CD4-positive, alpha-beta T cell treated with Interferon gamma for 1 hour (primary cell): ENCODE results near the gene GRB2.
"Not testable (repeated sequence)": the region's sequence is repeated elsewhere in the genome, so short reads cannot be mapped to it uniquely, and the experiment has no call there.

Experiments used
- DNase-seq: peaks from one replicate; pipeline ENCODE4 v3.0.0-alpha.2; 2020

GRB2 gene

GRCh38 chr17:75315541-75316243, 89.8 kb downstream of the GRB2 start:
- DNase-seq = no peak

GRCh38 chr17:75313941-75314551, 91.4 kb downstream of the GRB2 start:
- peak; percentile 44 for DNase-seq

DNA sequence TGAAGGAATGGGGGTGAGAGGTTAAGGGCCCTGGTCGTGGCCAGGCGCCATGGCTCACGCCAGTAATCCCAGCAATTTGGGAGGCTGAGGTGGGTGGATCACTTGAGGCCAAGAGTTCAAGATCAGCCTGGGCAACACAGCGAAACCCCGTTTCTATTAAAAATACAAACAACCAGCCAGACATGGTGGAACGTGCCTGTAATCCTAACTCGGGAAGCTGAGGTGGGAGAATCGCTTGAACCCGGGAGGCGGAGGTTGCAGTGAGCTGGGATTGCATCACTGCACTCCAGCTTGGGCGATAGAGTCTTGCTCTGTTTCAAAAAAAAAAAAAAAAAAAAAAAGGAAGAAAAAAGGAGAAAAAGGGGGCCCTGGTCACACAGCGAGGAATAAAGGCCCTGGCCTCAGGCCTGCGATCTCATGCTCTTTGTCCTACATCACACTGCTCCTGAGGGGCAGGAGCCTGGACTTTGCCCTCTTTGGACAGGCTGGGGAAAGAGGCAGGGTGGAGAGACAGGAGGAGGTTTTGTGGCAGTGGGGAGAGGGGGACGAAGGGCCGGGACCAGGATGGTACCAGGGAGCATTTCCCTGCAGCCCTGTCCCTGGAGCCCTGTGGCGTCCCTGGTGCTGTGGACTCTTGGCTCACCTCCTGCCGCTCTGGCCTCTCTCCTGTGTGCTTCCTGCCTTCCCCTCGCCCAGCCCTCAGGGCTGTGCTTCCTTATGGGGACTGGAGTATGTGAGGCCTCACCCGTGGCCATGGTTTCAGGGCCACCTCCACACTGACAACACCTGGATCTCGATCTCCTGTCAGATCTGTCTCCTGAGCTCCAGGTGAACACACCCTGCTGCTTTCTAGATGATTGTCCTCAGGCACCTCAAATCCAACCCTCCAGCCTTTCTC, 96.5 kb downstream of the GRB2 start:
- no peak for DNase-seq

GRCh38 chr17:75307957-75308731, 97.3 kb downstream of the GRB2 start:
- DNase-seq = no peak

DNA sequence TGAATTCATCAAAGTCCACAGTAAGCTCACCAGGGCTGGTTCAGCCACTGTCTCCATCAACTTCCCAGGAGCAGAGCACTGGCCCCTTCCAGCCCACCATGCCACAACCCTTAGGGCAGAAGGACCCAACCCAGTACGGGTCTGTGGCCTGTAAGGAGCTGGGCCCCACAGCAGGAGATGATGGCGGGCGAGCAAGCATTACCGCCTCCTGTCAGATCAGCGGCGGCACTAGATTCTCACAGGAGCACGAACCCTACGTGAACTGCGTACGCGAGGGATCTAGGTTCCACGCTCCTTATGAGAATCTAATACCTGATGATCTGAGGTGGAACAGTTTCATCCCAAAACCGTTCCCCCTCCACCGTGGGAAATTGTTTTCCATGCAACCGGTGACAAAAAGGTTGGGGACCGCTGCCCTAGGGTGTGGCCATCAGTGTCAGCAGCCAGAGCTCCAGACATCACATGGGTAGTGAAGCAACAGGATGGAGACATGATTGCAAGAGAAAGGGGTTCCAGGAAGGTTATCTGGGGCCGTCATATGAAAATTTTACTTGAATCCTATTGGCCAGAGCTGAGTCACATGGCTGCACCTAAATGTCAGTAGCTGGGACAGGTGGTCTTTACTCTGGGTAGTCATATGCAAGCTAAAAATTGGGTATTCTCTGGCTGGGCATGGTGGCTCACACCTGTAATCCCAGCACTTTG, 103.8 kb downstream of the GRB2 start:
- DNase-seq = peak; percentile 56

DNA sequence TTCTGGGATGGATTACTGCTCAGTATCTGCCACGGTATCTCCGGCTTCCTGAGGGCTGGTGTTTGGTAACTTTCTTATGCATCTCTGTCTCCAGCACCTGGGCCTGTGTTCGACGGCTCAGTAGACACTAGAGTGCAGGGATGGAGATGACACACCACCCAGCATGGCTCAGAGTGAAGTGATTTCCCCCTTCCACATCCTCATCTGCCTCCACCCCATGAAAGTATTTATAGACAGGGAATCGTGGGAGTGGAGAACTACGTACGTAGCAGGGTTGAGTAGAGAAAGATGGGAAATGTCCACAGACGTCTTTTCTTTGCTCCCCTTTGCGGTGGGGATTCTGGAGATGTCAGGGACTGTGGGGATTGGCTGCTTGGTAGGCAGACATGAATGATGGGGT, 104.4 kb downstream of the GRB2 start:
- DNase-seq = no peak

- DNase-seq = no peak
These were observed 105.2 kb downstream of the GRB2 start for GRCh38 chr17:75300280-75300679.

DNA sequence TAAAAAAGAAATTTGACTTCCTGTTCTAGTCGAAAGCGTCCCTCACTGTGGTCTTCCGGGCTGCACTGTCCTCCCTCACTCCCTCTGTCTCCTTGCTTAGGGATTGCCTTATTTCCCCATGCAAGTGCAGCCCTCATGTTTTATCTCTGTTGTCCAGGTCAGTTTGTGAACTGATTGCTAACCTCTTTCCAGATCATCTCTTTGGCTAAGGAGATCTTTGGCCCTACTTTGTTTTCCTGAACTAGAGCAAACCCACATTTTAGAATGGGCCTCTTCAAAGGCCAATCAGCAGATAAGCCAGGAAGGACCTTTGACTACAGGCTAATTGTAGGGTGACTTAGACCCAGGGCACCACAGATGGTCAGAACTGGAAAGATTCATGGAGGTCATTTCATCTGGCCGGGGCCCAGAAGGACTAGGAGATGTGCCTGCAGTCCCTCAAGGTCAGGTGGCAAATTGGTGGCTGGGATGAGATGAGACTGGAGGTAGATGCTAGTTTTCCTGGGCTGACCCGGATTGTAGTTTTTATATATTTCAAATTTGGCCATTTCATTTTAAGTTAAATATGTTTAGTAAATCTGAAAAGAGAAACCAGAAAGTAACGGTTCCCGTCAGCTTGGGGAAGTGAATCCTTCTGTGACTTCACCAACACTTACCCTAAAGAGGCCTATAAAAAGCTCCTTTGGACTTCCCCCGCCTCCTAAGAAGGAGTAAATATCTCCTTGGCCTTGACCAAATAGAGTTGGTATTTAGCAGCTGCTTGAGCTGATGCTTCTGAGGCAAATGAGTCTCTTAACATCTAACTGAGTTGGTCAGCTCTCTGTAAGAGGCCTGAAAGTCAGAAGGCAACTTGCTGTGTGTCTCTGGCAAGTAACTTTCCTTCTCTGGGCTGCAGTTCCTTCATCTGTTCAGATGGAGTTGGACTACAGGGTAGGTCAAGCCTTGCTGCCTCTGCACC, 110.0 kb downstream of the GRB2 start:
- peak; percentile 45 for DNase-seq

GRCh38 chr17:75292810-75293448, 112.5 kb downstream of the GRB2 start:
- DNase-seq = peak; percentile 29

DNA sequence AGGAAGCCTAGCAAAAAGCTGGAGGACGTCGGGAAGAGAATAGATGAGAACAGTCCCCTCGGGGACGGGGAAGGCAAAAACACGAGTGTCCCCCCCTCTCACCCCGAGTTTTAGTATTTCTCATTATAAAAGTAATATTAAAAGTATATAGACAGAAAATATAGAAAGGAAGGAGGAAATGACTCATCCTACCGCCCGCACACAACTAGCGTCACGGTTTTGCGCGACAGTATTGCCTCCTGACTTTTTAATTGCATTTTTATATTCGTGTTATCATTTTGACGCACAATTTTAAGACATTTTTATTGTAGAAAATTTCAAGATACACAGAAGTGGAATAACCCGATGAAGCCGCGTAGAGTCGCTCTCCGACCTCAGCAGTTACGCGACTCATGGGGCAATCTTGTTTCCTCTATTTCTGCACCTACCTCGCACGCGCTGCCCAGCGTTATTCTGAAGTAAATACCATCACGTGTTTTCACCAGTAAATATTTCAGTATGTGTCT, 115.6 kb downstream of the GRB2 start:
- DNase-seq = peak; percentile 67

- DNase-seq = peak; percentile 97
These were observed 116.2 kb downstream of the GRB2 start, which contains the start of gene SLC25A19 for GRCh38 chr17:75289115-75289831. Gene SLC25A19 (minus strand): TSS chr17:75289433. CDS start chr17:75286764, 2,669 bp downstream.

- DNase-seq = no peak
These were observed 116.7 kb downstream of the GRB2 start for GRCh38 chr17:75288770-75289114.

GRCh38 chr17:75288359-75288758, 117.1 kb downstream of the GRB2 start:
- no peak for DNase-seq

DNA sequence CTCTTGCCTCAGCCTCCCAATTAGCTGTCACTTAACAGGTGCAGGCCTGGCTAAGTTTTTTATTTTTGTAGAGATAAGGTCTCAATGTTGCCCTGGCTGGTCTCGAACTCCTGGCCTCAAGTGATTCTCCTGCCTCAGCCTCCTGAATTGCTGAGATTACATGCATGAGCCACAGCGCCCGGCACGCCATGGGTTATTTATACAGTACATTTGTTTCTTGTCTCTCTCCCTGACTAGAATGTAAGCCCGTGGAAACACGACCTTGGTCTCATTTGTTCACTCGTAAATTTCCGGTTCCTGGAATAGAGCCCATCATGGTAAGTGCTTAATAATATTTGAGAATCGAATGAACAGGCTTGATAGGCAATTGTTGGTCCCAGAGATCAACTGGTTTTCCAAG, 118.3 kb downstream of the GRB2 start:
- no peak for DNase-seq

DNA sequence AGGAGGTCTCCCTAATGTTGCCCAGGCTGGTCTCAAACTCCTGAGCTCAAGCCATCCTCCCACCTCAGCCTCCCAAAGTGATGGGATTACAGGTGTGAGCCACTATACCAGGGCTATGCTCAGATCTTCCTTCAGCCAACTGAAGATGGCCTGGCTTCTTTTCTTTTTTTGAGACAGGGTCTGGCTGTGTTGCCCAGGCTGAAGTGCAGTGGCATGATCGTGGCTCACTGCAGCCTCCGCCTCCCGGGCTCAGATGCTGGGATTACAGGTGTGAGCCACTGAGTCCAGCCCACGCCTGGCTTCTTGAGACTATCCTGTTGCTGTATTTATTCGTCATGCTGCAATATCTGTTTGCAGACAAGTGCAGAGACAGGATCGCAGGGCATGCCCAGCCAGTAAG, 120.4 kb downstream of the GRB2 start:
- DNase-seq = no peak

GRCh38 chr17:75280189-75280588, 125.3 kb downstream of the GRB2 start:
- DNase-seq = not testable (repeated sequence)

- no peak for DNase-seq
These were observed 127.8 kb downstream of the GRB2 start for GRCh38 chr17:75277664-75278071.

- DNase-seq = no peak
These were observed 131.3 kb downstream of the GRB2 start for GRCh38 chr17:75273977-75274708.

DNA sequence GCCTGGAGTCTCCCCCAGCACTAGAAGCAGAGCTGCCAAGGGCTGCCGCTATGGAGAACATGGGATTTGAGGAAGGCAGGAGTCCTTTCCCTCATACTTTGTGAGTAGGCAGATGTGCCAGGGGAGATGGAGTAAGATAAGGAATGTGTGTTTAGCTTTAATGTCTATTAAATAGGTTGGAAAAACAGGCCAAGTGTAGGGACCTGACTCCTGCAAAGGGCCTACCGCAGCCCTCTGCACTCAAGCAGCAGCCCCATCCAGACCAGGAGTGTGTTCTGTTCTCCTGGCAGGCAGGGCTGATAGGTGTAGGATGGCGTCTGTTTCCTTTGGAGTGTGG, 132.7 kb downstream of the GRB2 start:
- no peak for DNase-seq
